Measurements from ENCODE around the gene NSUN4. TPM values are rescaled to one million over a fixed set of nuclear protein-coding genes. Genes with fewer than 3 reads are reported as not detected.

NSUN4 gene
- total RNA-seq, 1 donor from 2014 or later, result 9.0 TPM

DNA sequence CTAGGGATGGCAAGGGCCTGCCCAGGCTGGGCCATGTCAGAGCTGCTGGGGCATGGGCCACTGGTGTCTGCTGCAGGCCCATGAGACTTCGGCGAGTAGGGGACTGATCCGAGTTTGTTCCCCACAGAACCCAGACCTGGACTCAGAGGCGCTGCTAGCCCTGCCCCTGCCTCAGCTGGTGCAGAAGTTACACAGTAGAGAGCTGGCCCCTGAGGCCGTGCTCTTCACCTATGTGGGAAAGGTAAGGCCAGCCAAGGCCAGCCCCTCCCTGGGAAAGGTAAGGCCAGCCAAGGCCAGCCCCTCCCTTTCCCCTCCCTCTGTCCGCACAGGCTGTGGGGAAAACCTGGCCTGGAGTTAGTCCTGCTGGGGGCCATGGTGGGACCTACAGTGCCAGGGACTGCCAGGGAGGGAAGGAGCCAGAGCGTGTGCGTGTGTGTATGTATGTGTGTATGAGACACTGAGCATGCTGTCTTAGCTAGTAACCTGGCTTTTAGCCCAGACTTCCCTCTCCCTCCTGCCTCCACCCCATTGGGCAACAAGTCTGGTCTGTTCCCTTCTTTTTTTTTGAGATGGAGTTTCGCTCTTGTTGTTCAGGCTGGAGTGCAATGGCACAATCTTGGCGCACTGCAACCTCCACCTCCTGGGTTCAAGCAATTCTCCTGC is 61.5 kb downstream of the NSUN4 start:
- peak; percentile 97 for DNase-seq (ENCODE audit: low read depth)
- Histone ChIP-seq H3K36me3 (ENCODE audit: control insufficient read depth, insufficient read depth, low read length) (peaks cover 6% of the 10 kb centered on the region), H3K27me3 (ENCODE audit: control insufficient read depth, insufficient read depth, low read length) (no peaks in the 10 kb centered on the region), H3K4me3 (ENCODE audit: low read depth, low read length) (no peak overlapping the region)
- TF ChIP-seq, protein P1, sequence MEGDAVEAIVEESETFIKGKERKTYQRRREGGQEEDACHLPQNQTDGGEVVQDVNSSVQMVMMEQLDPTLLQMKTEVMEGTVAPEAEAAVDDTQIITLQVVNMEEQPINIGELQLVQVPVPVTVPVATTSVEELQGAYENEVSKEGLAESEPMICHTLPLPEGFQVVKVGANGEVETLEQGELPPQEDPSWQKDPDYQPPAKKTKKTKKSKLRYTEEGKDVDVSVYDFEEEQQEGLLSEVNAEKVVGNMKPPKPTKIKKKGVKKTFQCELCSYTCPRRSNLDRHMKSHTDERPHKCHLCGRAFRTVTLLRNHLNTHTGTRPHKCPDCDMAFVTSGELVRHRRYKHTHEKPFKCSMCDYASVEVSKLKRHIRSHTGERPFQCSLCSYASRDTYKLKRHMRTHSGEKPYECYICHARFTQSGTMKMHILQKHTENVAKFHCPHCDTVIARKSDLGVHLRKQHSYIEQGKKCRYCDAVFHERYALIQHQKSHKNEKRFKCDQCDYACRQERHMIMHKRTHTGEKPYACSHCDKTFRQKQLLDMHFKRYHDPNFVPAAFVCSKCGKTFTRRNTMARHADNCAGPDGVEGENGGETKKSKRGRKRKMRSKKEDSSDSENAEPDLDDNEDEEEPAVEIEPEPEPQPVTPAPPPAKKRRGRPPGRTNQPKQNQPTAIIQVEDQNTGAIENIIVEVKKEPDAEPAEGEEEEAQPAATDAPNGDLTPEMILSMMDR (IDR thresholded peaks at IDR 0.05; ENCODE audit: insufficient read depth, low read length, severe bottlenecking), result no peak
- peak; percentile 86 for FAIRE-seq

DNA sequence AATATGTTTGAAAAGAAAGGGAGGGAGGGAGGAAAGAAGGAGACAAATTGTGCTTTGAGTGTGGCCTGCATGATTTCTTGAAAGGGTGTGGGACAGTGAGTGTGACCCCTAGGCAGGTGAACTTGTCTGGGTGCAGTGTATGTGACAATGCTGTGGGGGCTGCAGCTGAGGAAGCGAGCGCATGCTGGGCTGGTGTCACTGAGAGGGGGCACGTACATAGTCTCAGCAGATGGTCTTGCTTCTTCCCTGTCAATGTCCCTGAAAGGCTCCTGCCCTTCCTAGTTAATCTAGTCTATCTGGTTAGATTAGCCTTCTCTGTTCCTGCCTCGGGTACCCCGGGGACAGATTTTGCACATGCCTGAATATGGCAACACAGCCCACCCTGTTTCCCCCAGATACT is 63.3 kb downstream of the NSUN4 start:
- peak; percentile 62 for FAIRE-seq
- TF ChIP-seq, protein P1 (IDR thresholded peaks at IDR 0.05; ENCODE audit: insufficient read depth, low read length, severe bottlenecking), result no peak
- Histone ChIP-seq H3K4me3 (ENCODE audit: low read depth, low read length) (no peak overlapping the region), H3K27me3 (ENCODE audit: control insufficient read depth, insufficient read depth, low read length) (no peaks in the 10 kb centered on the region), H3K36me3 (ENCODE audit: control insufficient read depth, insufficient read depth, low read length) (peaks cover 9% of the 10 kb centered on the region)
- no peak for DNase-seq (ENCODE audit: low read depth)

DNA sequence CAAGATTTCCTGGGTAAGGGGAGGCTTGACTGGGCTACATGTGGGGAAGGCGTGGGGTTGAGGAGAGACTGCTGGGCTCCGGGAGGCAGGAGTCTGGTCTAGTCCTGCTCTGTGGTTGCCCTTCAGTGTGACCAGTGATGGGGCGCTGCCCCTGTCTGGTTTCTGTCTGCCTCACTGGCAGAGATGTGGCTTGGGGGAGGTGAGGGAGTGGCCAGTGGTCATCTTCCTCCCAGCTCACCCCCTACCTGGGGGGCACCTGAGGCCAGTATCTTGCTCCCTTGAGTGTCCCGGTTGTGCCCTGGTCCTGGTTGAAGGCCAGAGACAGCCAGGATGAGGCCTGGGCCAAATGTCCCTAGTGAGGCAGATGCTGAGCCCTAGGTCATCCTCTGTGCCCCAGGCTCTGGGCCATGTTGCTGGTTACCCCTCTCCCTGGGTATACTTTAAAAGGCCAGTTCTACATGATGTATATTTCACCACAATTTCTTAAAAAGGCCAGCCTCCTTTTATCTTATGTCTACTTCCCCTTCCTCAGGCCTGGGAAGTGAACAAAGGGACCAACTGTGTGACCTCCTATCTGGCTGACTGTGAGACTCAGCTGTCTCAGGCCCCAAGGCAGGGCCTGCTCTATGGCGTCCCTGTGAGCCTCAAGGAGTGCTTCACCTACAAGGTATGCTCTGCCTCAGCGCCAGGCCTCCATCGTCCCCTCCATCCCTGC is 64.0 kb downstream of the NSUN4 start:
- H3K4me3 ChIP-seq (ENCODE audit: low read depth, low read length), result no peak overlapping the region
- H3K36me3 ChIP-seq (ENCODE audit: control insufficient read depth, insufficient read depth, low read length), result peaks cover 11% of the 10 kb centered on the region
- TF ChIP-seq, protein P1 (IDR thresholded peaks at IDR 0.05; ENCODE audit: insufficient read depth, low read length, severe bottlenecking), result no peak
- DNase-seq (ENCODE audit: low read depth), result no peak
- FAIRE-seq, result no peak
- H3K27me3 ChIP-seq (ENCODE audit: control insufficient read depth, insufficient read depth, low read length), result no peaks in the 10 kb centered on the region

DNA sequence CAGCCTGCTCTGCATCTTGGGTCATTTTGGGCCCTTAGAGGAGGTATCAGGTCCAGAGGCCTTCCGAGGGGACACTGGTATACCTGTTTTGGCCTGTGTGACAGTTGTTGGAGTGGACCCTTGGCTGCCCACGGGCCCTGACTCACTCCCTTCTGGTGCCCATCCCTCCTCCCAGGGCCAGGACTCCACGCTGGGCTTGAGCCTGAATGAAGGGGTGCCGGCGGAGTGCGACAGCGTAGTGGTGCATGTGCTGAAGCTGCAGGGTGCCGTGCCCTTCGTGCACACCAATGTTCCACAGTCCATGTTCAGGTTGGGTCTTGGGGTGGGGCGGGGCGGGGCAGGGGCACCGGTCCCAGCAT is 64.6 kb downstream of the NSUN4 start:
- H3K36me3 ChIP-seq (ENCODE audit: control insufficient read depth, insufficient read depth, low read length), result peaks cover 11% of the 10 kb centered on the region
- DNase-seq (ENCODE audit: low read depth), result no peak
- H3K27me3 ChIP-seq (ENCODE audit: control insufficient read depth, insufficient read depth, low read length), result no peaks in the 10 kb centered on the region
- no peak for FAIRE-seq
- TF ChIP-seq, protein P1 (IDR thresholded peaks at IDR 0.05; ENCODE audit: insufficient read depth, low read length, severe bottlenecking), result no peak
- H3K4me3 ChIP-seq (ENCODE audit: low read depth, low read length), result no peak overlapping the region

DNA sequence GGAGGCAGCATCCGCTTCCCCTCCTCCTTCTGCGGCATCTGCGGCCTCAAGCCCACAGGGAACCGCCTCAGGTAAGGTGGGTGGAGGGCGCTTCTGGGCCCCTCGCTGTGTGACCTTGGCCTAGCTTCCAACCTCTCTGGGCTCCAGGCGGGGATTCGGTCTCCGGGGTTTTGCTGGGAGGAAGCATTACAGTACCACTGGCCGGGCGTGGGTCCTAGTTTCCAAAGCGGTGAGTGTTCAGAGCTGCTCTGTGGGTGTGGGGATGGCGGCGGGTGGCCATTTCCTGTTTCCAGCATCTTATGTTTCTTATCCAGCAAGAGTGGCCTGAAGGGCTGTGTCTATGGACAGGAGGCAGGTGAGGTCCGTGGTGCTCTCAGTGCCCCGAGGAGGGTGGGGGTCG is 65.1 kb downstream of the NSUN4 start:
- no peak for FAIRE-seq
- H3K4me3 ChIP-seq (ENCODE audit: low read depth, low read length), result no peak overlapping the region
- DNase-seq (ENCODE audit: low read depth), result no peak
- H3K27me3 ChIP-seq (ENCODE audit: control insufficient read depth, insufficient read depth, low read length), result no peaks in the 10 kb centered on the region
- TF ChIP-seq, protein P1 (IDR thresholded peaks at IDR 0.05; ENCODE audit: insufficient read depth, low read length, severe bottlenecking), result no peak
- H3K36me3 ChIP-seq (ENCODE audit: control insufficient read depth, insufficient read depth, low read length), result peaks cover 11% of the 10 kb centered on the region
